Measurements from ENCODE around the gene TBC1D7.

The TBC1D7 gene

GRCh38 chr6:13289789-13290318, 38.5 kb downstream of the TBC1D7 start:
- no peak for DNase-seq

GRCh38 chr6:13288969-13289391, 39.4 kb downstream of the TBC1D7 start:
- DNase-seq, result no peak

DNA sequence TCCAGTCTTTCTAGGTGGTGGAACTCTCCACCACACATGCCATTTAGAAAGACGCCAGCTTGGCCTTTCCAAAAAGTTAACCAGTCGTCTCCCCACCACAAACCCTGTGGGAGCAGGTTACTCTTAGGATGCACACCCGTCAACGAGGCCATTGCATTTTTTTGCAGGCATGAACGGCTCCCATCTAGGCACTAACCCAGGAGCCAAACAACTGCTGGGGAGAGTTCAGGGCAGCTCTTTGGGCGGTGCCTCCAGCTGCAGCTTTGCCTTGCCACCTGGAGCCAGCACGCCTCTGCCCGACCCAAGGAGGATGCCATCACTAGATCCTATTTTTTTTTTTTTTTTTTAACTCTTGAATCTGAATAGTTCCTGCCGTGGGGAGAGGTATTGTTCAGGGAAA, 39.9 kb downstream of the TBC1D7 start:
- no peak for DNase-seq

DNA sequence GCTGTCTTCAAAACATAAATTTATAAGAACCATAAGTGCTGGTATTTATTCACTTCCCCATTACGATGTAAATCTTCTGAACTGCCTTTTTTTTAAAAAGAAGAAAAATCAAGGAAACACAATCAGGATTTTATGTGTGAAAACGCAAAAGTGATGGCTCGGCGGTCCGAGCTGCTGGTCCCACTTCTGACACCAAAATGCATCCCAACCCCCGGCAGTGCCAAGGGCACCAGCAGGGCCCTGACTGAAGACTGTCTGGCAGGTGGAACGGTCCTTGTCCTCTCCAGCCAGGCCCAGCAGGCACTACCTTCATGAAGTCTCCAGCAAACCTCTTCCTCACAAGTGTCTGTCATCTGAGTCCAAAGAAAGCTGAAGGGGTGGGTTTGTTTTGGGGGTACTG, 41.2 kb downstream of the TBC1D7 start:
- no peak for DNase-seq

DNA sequence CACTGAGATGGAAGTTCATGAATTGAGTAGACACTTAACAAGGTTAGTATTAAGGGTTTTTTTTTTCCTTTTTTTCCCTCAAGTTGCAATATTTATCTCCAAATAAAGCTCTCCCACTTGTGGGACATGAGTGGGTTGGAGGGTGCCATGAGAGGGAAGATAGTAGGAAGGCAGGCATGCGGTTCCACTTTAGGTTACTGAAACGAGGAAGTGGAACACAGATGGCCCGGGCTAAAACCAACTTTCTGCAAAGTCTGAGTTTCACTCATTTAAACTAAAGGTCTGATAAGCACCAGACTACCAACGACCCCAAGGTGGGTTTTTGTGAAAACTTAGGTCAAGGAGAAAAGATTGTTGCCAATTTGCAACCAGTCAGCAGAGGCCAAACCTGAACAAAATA, 42.2 kb downstream of the TBC1D7 start:
- DNase-seq, result no peak

DNA sequence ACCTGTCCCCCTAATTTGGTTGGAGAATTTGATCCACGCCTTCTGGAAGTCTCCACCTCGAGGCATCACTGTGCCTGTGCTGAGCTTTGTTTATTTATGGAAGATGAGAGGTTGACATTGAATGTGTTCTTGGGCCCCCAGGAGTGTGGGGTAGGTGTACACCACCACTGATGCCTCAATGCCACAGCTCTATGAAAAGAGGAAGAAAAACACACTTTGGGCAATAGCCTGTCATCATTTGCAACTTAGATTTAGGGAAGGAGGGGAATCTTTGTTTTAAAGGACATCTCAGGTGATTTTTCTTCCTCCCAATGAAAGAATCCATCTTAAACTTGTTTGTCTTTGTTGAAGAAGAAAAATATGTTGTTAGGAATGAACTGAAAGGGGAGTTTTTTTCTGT, 42.6 kb downstream of the TBC1D7 start:
- DNase-seq, result no peak

GRCh38 chr6:13284646-13285045, 43.7 kb downstream of the TBC1D7 start:
- DNase-seq, result no peak

DNA sequence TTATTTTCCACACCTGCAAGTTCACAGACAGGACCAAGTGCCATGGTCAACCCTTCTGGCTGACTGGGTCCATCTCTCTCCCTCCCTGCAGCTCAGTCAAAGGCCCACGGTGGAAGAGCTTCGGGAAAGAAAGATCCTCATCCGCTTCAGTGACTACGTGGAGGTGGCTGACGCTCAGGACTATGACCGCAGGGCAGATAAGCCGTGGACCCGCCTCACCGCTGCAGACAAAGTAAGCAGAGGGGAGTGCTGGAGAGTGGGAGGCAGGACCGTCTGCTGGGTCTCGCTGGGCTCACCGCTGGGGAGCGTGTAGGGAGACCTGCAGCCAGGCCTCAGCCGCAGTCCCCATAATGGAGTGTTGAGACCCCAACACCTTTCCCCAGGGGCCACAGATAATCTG, 45.0 kb downstream of the TBC1D7 start:
- DNase-seq, result no peak

GRCh38 chr6:13282393-13283069, 45.8 kb downstream of the TBC1D7 start:
- DNase-seq, result no peak

DNA sequence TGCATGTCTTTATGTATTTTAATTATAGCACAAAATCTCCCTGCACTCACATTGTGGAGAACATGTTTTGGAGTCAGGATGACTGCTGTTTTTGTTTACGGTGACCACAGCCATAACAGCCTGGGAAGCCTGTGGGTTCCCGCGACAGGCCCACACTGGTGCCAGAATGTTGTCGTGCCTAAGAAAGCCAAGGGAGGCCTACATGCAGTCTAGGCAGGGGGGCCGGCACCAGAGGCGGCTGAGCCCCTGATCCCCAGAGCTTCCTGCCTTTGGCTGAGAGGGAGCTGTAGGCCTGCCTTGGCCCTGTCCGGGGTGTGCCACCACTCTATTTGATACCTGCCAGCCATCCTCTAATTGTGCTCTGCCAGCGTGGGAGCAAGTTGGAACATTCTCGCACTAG, 46.7 kb downstream of the TBC1D7 start:
- DNase-seq, result no peak

DNA sequence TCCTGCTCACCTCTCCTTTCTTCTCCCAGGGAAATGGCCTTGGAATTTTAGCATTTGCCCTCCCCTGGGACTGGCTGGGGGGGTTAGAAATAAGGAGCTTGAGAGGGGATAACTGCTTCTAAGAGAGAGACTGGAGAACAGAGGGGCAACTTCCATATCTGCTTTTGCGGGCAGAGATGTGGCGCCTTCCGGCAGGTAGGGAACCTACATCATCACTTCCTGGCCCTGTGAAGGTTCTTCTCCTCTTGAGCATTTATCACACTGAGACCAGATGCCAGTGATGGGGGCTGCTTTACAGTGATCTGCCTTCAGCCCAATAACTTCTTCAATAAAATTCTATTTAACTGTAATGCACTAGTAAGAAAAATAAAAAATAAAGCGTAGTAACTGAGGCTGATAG, 48.1 kb downstream of the TBC1D7 start:
- DNase-seq, result no peak

DNA sequence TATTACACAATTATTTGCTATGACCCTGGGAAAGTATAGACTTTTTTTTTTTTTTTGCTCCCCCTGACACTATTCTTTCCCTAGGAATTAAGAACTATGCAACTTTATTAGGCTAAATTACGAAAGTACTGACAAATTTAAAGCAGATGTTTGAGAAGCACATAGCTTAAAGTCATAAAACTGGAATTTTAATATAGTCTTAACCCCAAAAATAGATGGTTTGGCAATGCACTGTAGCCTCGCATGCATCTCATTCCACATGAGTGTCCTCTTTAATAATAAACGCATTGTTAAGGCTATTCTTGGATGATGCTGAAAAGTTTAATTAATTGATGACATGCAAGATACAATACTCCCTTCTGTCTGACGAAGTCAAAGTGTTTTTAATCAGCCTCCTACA, 49.3 kb downstream of the TBC1D7 start:
- no peak for DNase-seq

- no peak for DNase-seq
These were observed 50.2 kb downstream of the TBC1D7 start for GRCh38 chr6:13278164-13278563.

DNA sequence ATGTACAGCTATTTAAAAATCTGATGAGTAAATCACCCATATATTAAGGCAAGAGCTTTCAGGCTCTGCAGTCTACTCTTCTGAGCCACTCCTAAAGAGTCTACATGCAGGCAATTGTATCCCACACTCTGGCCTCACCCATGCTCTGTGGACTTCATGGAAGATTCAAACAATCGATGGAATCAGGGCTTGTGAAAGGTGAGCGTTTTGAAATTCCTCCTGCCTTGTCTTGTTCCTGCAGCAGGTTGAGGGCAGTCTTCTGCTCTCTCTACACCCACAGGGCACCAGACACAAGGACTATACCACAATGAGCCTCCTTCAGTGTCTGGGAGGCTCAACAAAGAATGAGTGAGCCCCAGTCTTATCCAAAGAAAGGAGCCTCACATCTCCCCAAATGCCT, 51.1 kb downstream of the TBC1D7 start:
- no peak for DNase-seq

- no peak for DNase-seq
These were observed 52.8 kb downstream of the TBC1D7 start for GRCh38 chr6:13275435-13275989.

DNA sequence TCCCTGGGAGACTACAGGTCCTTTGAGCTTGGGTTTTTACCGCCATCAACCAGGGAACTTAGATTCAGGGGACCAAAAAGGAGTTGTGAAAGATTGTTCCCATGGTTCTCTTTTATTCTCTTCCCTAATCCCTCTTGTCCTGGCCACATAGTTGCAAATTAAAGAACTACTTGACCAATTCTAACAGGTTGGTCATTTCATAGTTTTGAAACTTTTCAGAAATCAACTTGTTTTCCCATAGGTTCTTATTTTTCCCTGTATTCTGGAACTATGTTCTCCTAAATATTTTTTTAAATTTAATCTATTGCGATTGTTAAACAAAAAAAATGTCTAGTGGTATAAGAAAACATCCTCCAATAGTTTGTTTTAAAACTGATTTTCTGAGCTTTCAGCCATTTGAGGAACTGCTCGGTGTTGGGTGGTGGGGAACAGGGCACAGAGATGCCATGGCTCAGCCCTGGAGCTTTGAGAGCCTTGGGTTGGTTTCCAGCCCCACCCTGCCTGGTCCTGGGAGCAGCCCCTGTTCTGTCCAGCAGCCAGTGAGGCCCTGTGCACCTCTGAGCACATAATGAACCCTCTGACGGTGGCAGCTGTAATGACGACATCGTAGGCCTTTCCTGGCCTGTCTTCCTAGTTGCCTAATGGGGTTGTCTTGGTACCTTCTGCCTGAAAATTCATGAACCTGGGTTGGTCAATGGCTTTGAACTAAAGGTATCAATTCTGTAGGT, 53.5 kb downstream of the TBC1D7 start:
- no peak for DNase-seq

GRCh38 chr6:13273931-13274706, 54.2 kb downstream of the TBC1D7 start:
- peak; percentile 70 for DNase-seq

- no peak for DNase-seq
These were observed 55.0 kb downstream of the TBC1D7 start for GRCh38 chr6:13273202-13273930.

DNA sequence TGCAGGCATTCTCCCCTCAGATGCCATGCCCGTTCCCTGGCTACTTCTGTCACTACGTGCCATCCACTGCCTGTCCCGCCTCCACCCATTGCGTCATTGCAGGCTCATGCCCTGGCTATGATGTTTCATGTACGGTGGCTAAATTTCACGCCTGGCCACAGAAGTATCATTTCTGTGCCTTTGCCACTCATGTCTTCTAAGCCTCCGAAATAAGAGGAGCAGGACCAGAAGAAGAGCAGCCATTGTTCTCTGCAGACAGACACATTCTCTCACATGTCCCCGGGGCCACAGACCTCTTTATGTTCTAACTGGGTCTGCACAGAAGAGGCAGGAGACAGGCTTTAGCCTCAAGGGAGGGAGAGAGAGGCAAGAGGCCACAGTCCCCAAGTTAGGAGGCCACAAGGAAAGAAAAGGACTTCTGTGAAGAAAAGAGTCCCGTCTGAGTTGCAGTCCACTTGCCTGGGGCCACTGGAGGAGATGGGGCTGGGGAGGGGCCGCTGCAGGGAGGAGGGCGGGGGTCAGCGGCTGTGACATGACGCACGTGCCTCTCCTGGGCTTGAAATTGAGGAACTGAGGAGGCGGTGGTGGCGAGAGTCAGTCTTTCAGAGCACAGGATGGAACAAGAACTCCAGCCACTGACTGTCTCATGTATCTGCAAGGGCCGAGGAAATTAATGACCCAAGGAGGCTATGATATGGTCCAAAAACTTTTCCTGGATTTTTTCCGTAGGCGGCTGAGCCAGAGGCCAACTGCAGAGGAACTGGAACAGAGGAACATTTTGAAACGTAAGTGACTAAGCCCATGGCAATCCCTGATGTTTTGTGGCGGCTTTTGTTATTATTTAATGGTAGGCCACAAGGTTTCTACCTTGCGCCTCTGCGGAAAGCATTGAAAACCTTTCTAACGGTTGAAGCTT, 55.9 kb downstream of the TBC1D7 start:
- DNase-seq, result no peak

DNA sequence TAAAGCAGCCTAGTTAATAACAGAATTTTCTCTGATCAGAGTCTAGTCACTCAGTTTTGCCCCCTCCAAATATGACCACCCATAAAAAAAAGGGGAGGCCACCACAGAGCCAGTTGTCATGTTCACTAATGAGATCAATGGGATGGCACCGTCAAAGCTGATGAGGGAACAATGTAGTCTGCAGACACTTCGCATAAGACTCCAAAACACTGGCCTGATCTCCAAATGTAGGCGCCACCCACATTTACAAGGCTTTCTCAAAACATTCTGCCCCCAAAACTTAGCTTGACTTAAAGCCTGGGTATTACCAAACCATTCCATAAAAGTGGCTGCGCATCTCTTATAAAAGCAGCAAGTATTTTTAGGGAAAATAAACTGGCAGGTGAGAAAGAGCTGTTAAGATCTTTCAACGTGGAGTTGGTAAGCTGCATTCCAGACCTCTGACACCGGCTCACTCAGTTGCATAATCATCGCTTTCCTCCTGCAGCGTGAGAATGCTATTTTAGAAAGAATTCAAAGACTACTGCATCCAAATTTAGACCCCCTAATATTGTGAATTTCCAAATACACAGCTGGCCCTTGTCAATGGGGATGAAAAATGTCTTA, 59.3 kb downstream of the TBC1D7 start:
- no peak for DNase-seq

DNA sequence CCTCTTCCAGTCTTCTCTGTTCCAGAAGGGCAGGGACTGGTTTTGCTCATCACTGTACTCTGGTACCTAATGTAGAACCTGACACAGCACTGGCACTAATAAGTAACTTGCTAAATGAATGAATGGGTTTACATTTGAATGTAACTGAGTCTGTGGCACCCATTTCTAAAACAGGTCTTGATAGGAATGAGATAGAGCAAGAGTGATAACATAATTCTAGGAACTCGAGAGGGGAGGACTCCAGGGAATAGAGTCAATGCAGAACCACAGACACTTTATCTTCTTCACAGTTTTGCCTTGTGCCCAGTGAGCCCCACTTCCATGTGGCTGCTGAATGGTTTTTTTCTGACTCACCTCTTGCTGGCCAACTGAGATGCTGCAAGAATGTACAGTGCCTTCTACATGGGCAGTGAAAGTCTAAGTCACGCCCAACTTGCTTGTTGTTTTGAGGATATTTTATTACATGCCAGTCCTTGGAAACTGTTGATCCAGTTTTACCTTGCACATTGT, 61.1 kb downstream of the TBC1D7 start:
- no peak for DNase-seq
